ENCODE results near the gene LRRTM4. TPM values are rescaled to one million over a fixed set of nuclear protein-coding genes. Genes with fewer than 3 reads are reported as not detected.
"Not testable (repeated sequence)": the region's sequence is repeated elsewhere in the genome, so short reads cannot be mapped to it uniquely, and the experiment has no call there.

Gene LRRTM4
- total and polyA plus RNA-seq, 4 donors: 0.52 to 2.7 TPM; not detected in 2

DNA sequence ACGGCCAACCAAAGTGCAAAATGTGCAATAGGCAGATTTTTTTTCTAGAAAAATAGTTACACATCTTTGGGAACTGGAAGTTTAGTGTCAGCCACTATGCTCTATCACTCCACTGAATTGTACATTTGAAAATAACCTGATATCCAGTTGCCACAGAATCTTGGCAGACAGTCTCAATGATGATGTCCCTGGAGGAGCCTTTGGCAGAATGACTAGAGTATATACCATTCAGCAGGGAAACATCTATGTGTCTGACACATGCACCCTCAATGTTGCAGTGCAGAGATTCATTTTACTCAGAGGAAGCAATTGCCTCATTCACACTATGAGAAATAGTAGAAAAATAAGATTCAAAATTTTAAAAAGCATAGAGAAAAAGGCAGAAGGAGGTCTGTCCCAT lies 475.8 kb downstream of the LRRTM4 start:
- 56 to 76% methylated on average over 1 of the region's 1 CpG for WGBS, 2 donors
- intact Hi-C loops (cut with DNase I): no loop called here
- H3K4me1 ChIP-seq (ENCODE audit: control insufficient read depth in 1 of 2, insufficient read depth in 2 of 2, low read length in 2 of 2): no peaks in the 10 kb centered on the region

DNA sequence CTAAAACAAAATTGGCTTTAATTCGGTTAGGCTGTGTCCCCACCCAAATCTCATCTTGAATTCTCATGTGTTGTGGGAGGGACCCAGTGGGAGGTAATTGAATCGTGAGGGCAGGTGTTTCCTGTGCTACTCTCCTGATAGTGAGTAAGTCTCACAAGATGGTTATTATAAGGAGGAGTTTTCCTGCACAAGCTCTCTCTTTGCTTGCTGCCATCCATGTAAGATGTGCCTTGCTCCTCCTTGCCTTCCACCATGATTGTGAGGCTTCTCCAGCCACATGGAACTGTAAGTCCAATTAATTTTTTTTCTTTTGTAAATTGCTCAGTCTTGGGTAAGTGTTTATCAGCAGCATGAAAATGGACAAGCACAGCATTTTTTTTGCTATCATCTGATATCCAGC lies 476.7 kb downstream of the LRRTM4 start:
- H3K36me3 ChIP-seq (ENCODE audit: control insufficient read depth in 1 of 2, insufficient read depth in 2 of 2, low read length in 1 of 2); H3K27ac ChIP-seq (ENCODE audit: low read depth in 1 of 2, low read length in 2 of 2); H3K4me1 ChIP-seq (ENCODE audit: control insufficient read depth in 1 of 2, insufficient read depth in 2 of 2, low read length in 2 of 2); intact Hi-C loops (cut with DNase I); ATAC-seq (ENCODE audit: low FRiP score); H3K9me3 ChIP-seq (ENCODE audit: control insufficient read depth, low read length); DNase-seq; H3K4me3 ChIP-seq (ENCODE audit: low read length in 2 of 2); H3K27me3 ChIP-seq (ENCODE audit: control insufficient read depth in 1 of 2, insufficient read depth in 2 of 2, low read length in 1 of 2): not testable (repeated sequence)
- WGBS, 2 donors: 86 to 91% methylated on average over 2 of the region's 2 CpGs

More for the DNA sequence above, 475.8 kb downstream of the LRRTM4 start:
- Histone ChIP-seq H3K4me3 (ENCODE audit: low read length in 2 of 2) (no peak overlapping the region), H3K27ac (ENCODE audit: low read depth in 1 of 2, low read length in 2 of 2) (no peak overlapping the region), H3K9me3 (ENCODE audit: control insufficient read depth, low read length) (no peaks in the 10 kb centered on the region), H3K27me3 (ENCODE audit: control insufficient read depth in 1 of 2, insufficient read depth in 2 of 2, low read length in 1 of 2) (no peaks in the 10 kb centered on the region), H3K36me3 (ENCODE audit: control insufficient read depth in 1 of 2, insufficient read depth in 2 of 2, low read length in 1 of 2) (no peaks in the 10 kb centered on the region)
- no peak for DNase-seq
- ATAC-seq (ENCODE audit: low FRiP score): no peak

DNA sequence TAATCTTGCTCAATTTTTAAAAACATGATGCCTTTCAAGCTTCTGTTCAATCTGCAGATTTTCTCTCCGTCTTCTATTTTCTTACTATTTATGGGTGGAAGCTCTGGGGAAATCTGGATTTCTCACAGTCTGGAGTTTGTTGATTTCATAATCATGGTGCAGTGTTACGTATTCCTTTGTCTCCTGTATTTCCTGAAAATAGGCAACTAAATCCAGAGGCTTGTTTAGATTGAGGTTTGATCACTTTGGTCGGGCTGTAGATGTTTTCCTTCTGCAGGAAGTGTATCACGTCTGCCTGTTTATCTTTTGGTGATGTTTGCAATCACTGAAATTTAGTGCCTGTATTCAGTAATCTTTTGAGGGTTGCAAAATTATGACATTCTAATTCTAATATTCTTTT lies 487.7 kb downstream of the LRRTM4 start:
- Histone ChIP-seq H3K27me3 (ENCODE audit: control insufficient read depth in 1 of 2, insufficient read depth in 2 of 2, low read length in 1 of 2) (peaks cover 0 to 2% of the 10 kb centered on the region in 2 donors), H3K27ac (ENCODE audit: low read depth in 1 of 2, low read length in 2 of 2) (no peak overlapping the region), H3K9me3 (ENCODE audit: control insufficient read depth, low read length) (no peaks in the 10 kb centered on the region), H3K36me3 (ENCODE audit: control insufficient read depth in 1 of 2, insufficient read depth in 2 of 2, low read length in 1 of 2) (no peaks in the 10 kb centered on the region), H3K4me3 (ENCODE audit: low read length in 2 of 2) (no peak overlapping the region), H3K4me1 (ENCODE audit: control insufficient read depth in 1 of 2, insufficient read depth in 2 of 2, low read length in 2 of 2) (no peaks in the 10 kb centered on the region)
- no peak for ATAC-seq (ENCODE audit: low FRiP score)
- intact Hi-C loops (cut with DNase I): no loop called here
- 11 to 17% methylated on average over 4 of the region's 4 CpGs for WGBS, 2 donors
- no peak for DNase-seq

DNA sequence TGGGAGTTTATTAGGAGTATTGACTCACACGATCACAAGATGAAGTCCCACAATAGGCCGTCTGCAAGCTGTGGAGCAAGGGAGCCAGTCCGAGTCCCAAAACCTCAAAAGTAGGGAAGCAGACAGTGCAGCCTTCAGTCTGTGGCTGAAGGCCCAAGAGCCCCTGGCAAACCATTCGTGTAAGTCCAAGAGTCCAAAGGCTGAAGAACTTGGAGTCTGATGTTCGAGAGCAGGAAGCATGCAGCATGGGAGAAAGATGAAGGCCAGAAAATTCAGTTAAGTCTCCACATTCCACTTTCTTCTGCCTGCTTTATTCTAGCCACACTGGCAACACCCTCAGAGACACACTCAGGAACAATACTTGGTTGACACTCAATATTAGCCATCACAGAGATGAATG lies 492.9 kb downstream of the LRRTM4 start:
- H3K36me3 ChIP-seq (ENCODE audit: control insufficient read depth in 1 of 2, insufficient read depth in 2 of 2, low read length in 1 of 2); DNase-seq; ATAC-seq (ENCODE audit: low FRiP score); H3K4me3 ChIP-seq (ENCODE audit: low read length in 2 of 2); H3K27ac ChIP-seq (ENCODE audit: low read depth in 1 of 2, low read length in 2 of 2); intact Hi-C loops (cut with DNase I); H3K4me1 ChIP-seq (ENCODE audit: control insufficient read depth in 1 of 2, insufficient read depth in 2 of 2, low read length in 2 of 2); H3K27me3 ChIP-seq (ENCODE audit: control insufficient read depth in 1 of 2, insufficient read depth in 2 of 2, low read length in 1 of 2); H3K9me3 ChIP-seq (ENCODE audit: control insufficient read depth, low read length): not testable (repeated sequence)
- 92% methylated on average over 5 of the region's 5 CpGs for whole genome bisulfite sequencing, 2 donors

DNA sequence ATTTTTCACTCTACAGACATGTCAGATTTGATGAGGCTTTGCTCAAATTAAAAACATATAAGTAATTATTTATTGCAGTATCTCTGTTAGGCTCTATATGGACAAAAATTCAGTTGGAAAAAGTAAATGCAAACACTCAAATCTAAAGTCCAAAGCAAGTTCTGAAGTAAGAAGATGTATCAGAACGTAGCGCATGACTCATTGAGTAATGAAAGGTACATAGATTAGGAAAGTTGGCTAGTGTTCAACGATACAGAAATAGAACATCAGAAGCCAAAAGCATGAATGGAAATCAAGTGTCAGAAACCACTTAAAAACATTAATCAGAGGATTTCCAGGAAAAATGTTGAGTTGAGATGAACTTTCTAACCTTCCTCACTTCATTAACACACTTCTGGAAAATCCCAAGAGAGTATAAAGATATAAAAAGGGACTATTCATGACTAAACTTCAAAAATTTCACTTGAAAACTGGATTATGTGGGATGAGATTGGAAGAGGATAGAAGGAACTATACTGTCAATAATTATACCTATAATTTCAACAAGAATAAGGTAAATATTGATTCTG lies 494.1 kb downstream of the LRRTM4 start:
- 25 to 27% methylated on average over 3 of the region's 3 CpGs for WGBS, 2 donors
- Histone ChIP-seq H3K27ac (ENCODE audit: low read depth in 1 of 2, low read length in 2 of 2) (no peak overlapping the region), H3K27me3 (ENCODE audit: control insufficient read depth in 1 of 2, insufficient read depth in 2 of 2, low read length in 1 of 2) (no peaks in the 10 kb centered on the region), H3K4me1 (ENCODE audit: control insufficient read depth in 1 of 2, insufficient read depth in 2 of 2, low read length in 2 of 2) (no peaks in the 10 kb centered on the region), H3K9me3 (ENCODE audit: control insufficient read depth, low read length) (no peaks in the 10 kb centered on the region), H3K4me3 (ENCODE audit: low read length in 2 of 2) (no peak overlapping the region), H3K36me3 (ENCODE audit: control insufficient read depth in 1 of 2, insufficient read depth in 2 of 2, low read length in 1 of 2) (no peaks in the 10 kb centered on the region)
- DNase-seq: no peak
- intact Hi-C loops (cut with DNase I): no loop called here
- ATAC-seq (ENCODE audit: low FRiP score): no peak

DNA sequence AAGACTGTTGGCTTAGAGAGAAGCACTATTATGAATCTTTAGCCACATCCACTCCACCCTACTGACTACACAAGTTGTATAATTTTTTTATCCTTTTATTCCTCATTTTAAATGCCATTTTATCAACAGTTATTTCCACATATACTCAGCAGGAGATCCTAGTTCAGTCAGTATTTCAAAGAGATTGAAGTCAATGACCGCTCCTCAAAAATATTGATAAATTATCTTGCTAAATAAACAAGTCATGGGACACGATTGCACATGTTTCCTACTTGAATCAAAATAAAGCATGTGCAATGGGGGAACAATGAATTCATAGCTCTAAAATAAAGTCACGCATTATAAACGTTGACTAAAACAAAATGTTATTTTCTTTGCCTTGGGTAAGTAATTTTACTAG lies 496.5 kb downstream of the LRRTM4 start:
- Histone ChIP-seq H3K27ac (ENCODE audit: low read depth in 1 of 2, low read length in 2 of 2) (no peak overlapping the region), H3K27me3 (ENCODE audit: control insufficient read depth in 1 of 2, insufficient read depth in 2 of 2, low read length in 1 of 2) (no peaks in the 10 kb centered on the region), H3K4me3 (ENCODE audit: low read length in 2 of 2) (no peak overlapping the region), H3K9me3 (ENCODE audit: control insufficient read depth, low read length) (no peaks in the 10 kb centered on the region), H3K4me1 (ENCODE audit: control insufficient read depth in 1 of 2, insufficient read depth in 2 of 2, low read length in 2 of 2) (no peaks in the 10 kb centered on the region), H3K36me3 (ENCODE audit: control insufficient read depth in 1 of 2, insufficient read depth in 2 of 2, low read length in 1 of 2) (no peaks in the 10 kb centered on the region)
- DNase-seq (no peak), ATAC-seq (ENCODE audit: low FRiP score) (no peak)
- intact Hi-C loops (cut with DNase I): no loop called here
- WGBS, 2 donors: 54 to 59% methylated on average over 4 of the region's 4 CpGs

DNA sequence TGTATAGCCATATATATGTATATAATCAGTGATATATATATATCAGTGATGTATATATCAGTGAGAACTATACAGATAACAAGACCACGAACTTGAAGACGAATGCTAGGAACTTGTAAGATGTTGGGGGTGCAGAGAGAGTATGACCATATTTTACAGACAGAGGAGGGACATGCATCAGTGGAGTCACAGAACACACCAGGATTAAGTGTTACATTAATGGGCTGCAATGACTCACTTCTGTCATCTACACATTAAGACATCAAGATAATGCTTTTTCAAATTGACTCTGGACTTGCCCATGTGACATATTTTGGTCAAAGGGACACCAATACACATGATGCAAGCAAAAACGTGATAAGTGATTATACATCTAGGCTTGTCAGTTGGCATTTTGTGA lies 501.0 kb downstream of the LRRTM4 start:
- intact Hi-C loops (cut with DNase I): no loop called here
- DNase-seq: no peak

DNA sequence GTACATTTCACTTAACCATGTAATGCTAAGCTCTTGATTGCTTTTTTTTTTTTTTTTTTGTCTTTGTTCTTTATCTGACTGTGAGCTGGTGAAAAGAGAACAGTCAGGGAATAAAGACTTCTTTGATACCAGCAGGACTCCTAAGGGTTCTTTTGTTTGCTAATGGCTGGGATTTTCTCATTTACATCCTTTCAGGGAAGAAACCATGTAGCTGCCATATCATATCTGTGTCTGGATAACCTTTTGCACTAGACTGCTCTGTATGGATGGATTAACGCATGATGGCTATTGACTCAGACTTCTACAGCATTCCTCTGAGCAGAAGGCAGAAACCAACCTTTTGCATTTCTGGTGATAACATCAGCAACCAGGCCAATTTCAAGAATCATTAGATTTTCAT lies 504.0 kb downstream of the LRRTM4 start:
- 76 to 77% methylated on average over 1 of the region's 1 CpG for WGBS, 2 donors
- no peak for DNase-seq

More for the DNA sequence above, 501.0 kb downstream of the LRRTM4 start:
- Histone ChIP-seq H3K27ac (ENCODE audit: low read depth in 1 of 2, low read length in 2 of 2) (no peak overlapping the region), H3K36me3 (ENCODE audit: control insufficient read depth in 1 of 2, insufficient read depth in 2 of 2, low read length in 1 of 2) (no peaks in the 10 kb centered on the region), H3K4me3 (ENCODE audit: low read length in 2 of 2) (no peak overlapping the region), H3K27me3 (ENCODE audit: control insufficient read depth in 1 of 2, insufficient read depth in 2 of 2, low read length in 1 of 2) (no peaks in the 10 kb centered on the region), H3K4me1 (ENCODE audit: control insufficient read depth in 1 of 2, insufficient read depth in 2 of 2, low read length in 2 of 2) (no peaks in the 10 kb centered on the region), H3K9me3 (ENCODE audit: control insufficient read depth, low read length) (no peaks in the 10 kb centered on the region)
- no peak for ATAC-seq (ENCODE audit: low FRiP score)
- WGBS, 2 donors: 66 to 74% methylated on average over 3 of the region's 3 CpGs

DNA sequence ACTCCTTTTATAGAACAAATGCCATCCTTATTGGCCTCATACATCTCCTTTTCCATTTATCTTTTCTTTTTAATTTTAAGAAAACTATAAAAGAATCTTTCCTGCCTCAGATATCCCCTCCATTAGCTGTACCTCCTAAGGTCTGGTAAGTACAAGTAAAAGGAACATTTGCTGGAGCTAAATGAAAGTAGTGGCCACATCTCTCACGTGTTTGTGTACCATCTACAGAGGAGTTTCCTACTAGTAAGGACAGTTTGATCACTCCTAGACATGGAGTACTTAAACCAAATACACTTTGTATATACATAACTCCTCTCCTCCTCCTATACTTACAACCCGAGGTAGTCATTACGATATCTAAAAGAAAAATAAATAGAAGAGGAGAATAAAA lies 504.8 kb downstream of the LRRTM4 start:
- Histone ChIP-seq H3K4me1 (ENCODE audit: control insufficient read depth in 1 of 2, insufficient read depth in 2 of 2, low read length in 2 of 2) (no peaks in the 10 kb centered on the region), H3K27ac (ENCODE audit: low read depth in 1 of 2, low read length in 2 of 2) (no peak overlapping the region), H3K9me3 (ENCODE audit: control insufficient read depth, low read length) (no peaks in the 10 kb centered on the region), H3K4me3 (ENCODE audit: low read length in 2 of 2) (no peak overlapping the region), H3K36me3 (ENCODE audit: control insufficient read depth in 1 of 2, insufficient read depth in 2 of 2, low read length in 1 of 2) (no peaks in the 10 kb centered on the region), H3K27me3 (ENCODE audit: control insufficient read depth in 1 of 2, insufficient read depth in 2 of 2, low read length in 1 of 2) (no peaks in the 10 kb centered on the region)
- DNase-seq (no peak), ATAC-seq (ENCODE audit: low FRiP score) (no peak)
- intact Hi-C loops (cut with DNase I): no loop called here
- WGBS, 2 donors: 57 to 62% methylated on average over 3 of the region's 3 CpGs

More for the DNA sequence above, 504.0 kb downstream of the LRRTM4 start:
- H3K9me3 ChIP-seq (ENCODE audit: control insufficient read depth, low read length): no peaks in the 10 kb centered on the region
- H3K4me1 ChIP-seq (ENCODE audit: control insufficient read depth in 1 of 2, insufficient read depth in 2 of 2, low read length in 2 of 2): no peaks in the 10 kb centered on the region
- H3K27ac ChIP-seq (ENCODE audit: low read depth in 1 of 2, low read length in 2 of 2): no peak overlapping the region
- no peaks in the 10 kb centered on the region for H3K27me3 ChIP-seq (ENCODE audit: control insufficient read depth in 1 of 2, insufficient read depth in 2 of 2, low read length in 1 of 2)
- no peak overlapping the region for H3K4me3 ChIP-seq (ENCODE audit: low read length in 2 of 2)
- no peaks in the 10 kb centered on the region for H3K36me3 ChIP-seq (ENCODE audit: control insufficient read depth in 1 of 2, insufficient read depth in 2 of 2, low read length in 1 of 2)
- intact Hi-C loops (cut with DNase I): no loop called here
- no peak for ATAC-seq (ENCODE audit: low FRiP score)

All from aorta (tissue), 5 donors.